GM23338 (cell line): ENCODE measurements around the gene SRP14. TPM values are rescaled to one million over a fixed set of nuclear protein-coding genes. Genes with fewer than 3 reads are reported as not detected.

Experiments used
- ATAC-seq: fragments of 200-7000 bp; cut with Tn5 transposase; 3 replicates; pipeline ENCODE4 v1.9.1; 2020
- DNase-seq: peaks from one replicate; pipeline ENCODE4 v3.0.0-alpha.2; 2015; ENCODE audit warnings: low spot score
- H2AFZ ChIP-seq: fragments of 200-600 bp; sonication (generic); 2 replicates; pipeline ENCODE4 v1.8.0; 2016; ENCODE audit warnings: antibody characterized with exemption, mild to moderate bottlenecking, moderate library complexity
- H3F3A ChIP-seq: fragments of 200-600 bp; sonication (generic); replicated peaks from 2 replicates; pipeline ENCODE4 v1.8.0; 2017; ENCODE audit warnings: antibody characterized with exemption, mixed run types, low read depth
- H3K27ac ChIP-seq: fragments of 200-600 bp; sonication (generic); 2 replicates; pipeline ENCODE4 v1.6.1; 2016; ENCODE audit warnings: low read depth
- H3K27me3 ChIP-seq: fragments of 200-600 bp; sonication (generic); 2 replicates; pipeline ENCODE4 v1.8.0; 2016; ENCODE audit warnings: mild to moderate bottlenecking, mixed run types, moderate library complexity; ENCODE audit not compliant: insufficient read depth
- H3K36me3 ChIP-seq: fragments of 200-600 bp; sonication (generic); 2 replicates; pipeline ENCODE4 v1.8.0; 2016; ENCODE audit warnings: mild to moderate bottlenecking; ENCODE audit not compliant: insufficient read depth
- H3K4me1 ChIP-seq: fragments of 200-600 bp; sonication (generic); 2 replicates; pipeline ENCODE4 v1.8.0; 2016; ENCODE audit warnings: mild to moderate bottlenecking, moderate library complexity; ENCODE audit not compliant: insufficient read depth
- H3K4me2 ChIP-seq: fragments of 200-600 bp; sonication (generic); 2 replicates; pipeline ENCODE4 v1.7.1; 2017; ENCODE audit warnings: mixed run types
- H3K4me3 ChIP-seq: fragments of 200-600 bp; sonication (generic); 2 replicates; pipeline ENCODE4 v1.6.1; 2016; ENCODE audit warnings: mixed run types
- H3K79me2 ChIP-seq: fragments of 200-600 bp; sonication (generic); replicated peaks from 2 replicates; pipeline ENCODE4 v1.8.0; 2017; ENCODE audit warnings: mild to moderate bottlenecking; ENCODE audit not compliant: insufficient read depth
- H3K9me2 ChIP-seq: fragments of 200-600 bp; sonication (generic); 2 replicates; pipeline ENCODE4 v1.8.0; 2017; ENCODE audit not compliant: insufficient read depth
- H4K20me1 ChIP-seq: fragments of 200-600 bp; sonication (generic); replicated peaks from 2 replicates; pipeline ENCODE4 v1.8.0; 2017; ENCODE audit warnings: mild to moderate bottlenecking; ENCODE audit not compliant: insufficient read depth
- H3K27ac Mint-ChIP-seq: 2 replicates; pipeline ENCODE4 v1.8.0; 2020; ENCODE audit warnings: inconsistent platforms, mild to moderate bottlenecking, moderate library complexity, mixed read lengths
- H3K27me3 Mint-ChIP-seq: 3 replicates; pipeline ENCODE4 v1.8.0; 2022; ENCODE audit warnings: low read depth, mild to moderate bottlenecking, moderate library complexity, mixed read lengths, inconsistent platforms; ENCODE audit not compliant: insufficient read depth, poor library complexity
- H3K36me3 Mint-ChIP-seq: 3 replicates; pipeline ENCODE4 v1.8.0; 2021; ENCODE audit warnings: low read depth, mild to moderate bottlenecking, inconsistent platforms, moderate library complexity, mixed read lengths
- H3K4me1 Mint-ChIP-seq: 3 replicates; pipeline ENCODE4 v1.8.0; 2020; ENCODE audit warnings: mild to moderate bottlenecking, inconsistent platforms, mixed read lengths
- H3K4me3 Mint-ChIP-seq: 3 replicates; pipeline ENCODE4 v1.8.0; 2021; ENCODE audit warnings: moderate library complexity, mild to moderate bottlenecking, inconsistent platforms, mixed read lengths
- H3K9me3 Mint-ChIP-seq: 3 replicates; pipeline ENCODE4 v1.8.0; 2020; ENCODE audit warnings: moderate library complexity, mild to moderate bottlenecking, inconsistent platforms, mixed read lengths
- CREB1 ChIP-seq: fragments of 250-450 bp; sonication (Bioruptor Pico); IDR thresholded peaks from 2 replicates; pipeline ENCODE4 v1.5.0; 2020; ENCODE audit warnings: low read depth, mild to moderate bottlenecking, moderate library complexity
- CTCF ChIP-seq, 2 experiments: fragments of 200-600 bp in 1 of 2; sonication (generic) in 1 of 2; conservative IDR thresholded peaks; 2 replicates each; pipeline versions ENCODE4 v1.5.1 to v1.6.1; 2016 to 2017; ENCODE audit warnings: antibody characterized with exemption in 2 of 2, low read depth in 2 of 2, mild to moderate bottlenecking in 2 of 2, moderate library complexity in 1 of 2
- ETS1 ChIP-seq: IDR thresholded peaks from 2 replicates; pipeline ENCODE4 v1.6.1; 2016; ENCODE audit warnings: antibody characterized with exemption
- EZH2 ChIP-seq: fragments of 200-600 bp; sonication (generic); IDR thresholded peaks from one replicate; pipeline ENCODE4 v1.8.0; 2017; ENCODE audit warnings: antibody characterized with exemption, mild to moderate bottlenecking, low read depth; ENCODE audit not compliant: unreplicated experiment
- EZH2phosphoT487 ChIP-seq: fragments of 200-600 bp; sonication (generic); IDR thresholded peaks from one replicate; pipeline ENCODE4 v1.8.1; 2018; ENCODE audit warnings: antibody characterized with exemption; ENCODE audit not compliant: unreplicated experiment
- JUNB ChIP-seq: IDR thresholded peaks from one replicate; pipeline ENCODE4 v1.6.1; 2016; ENCODE audit warnings: antibody characterized with exemption; ENCODE audit not compliant: unreplicated experiment
- NANOG ChIP-seq: IDR thresholded peaks from 2 replicates; pipeline ENCODE4 v1.6.1; 2016; ENCODE audit warnings: antibody characterized with exemption, borderline replicate concordance
- POLR2AphosphoS5 ChIP-seq: IDR thresholded peaks from 2 replicates; pipeline ENCODE4 v1.6.1; 2016; ENCODE audit warnings: antibody characterized with exemption, low read depth
- REST ChIP-seq: IDR thresholded peaks from one replicate; pipeline ENCODE4 v1.6.1; 2018; ENCODE audit warnings: antibody characterized with exemption; ENCODE audit not compliant: unreplicated experiment
- STAT1 ChIP-seq: IDR thresholded peaks from one replicate; pipeline ENCODE4 v1.6.1; 2016; ENCODE audit warnings: antibody characterized with exemption; ENCODE audit not compliant: unreplicated experiment
- ZNF114 ChIP-seq: fragments of 250-450 bp; sonication (Bioruptor Pico); IDR thresholded peaks from 2 replicates; pipeline ENCODE4 v1.5.0; 2020; ENCODE audit warnings: mild to moderate bottlenecking, moderate library complexity
- ZNF331 ChIP-seq: fragments of 250-450 bp; sonication (Bioruptor Pico); IDR thresholded peaks from 2 replicates; pipeline ENCODE4 v1.5.0; 2020; ENCODE audit warnings: low read depth, mild to moderate bottlenecking, moderate library complexity
- ZNF462 ChIP-seq: fragments of 250-450 bp; sonication (Bioruptor Pico); IDR thresholded peaks from 2 replicates; pipeline ENCODE4 v1.5.0; 2020; ENCODE audit warnings: mild to moderate bottlenecking, moderate library complexity
- polyA plus RNA-seq: library from polyadenylated mRNA; unstranded; fragments of >200 nt; fragmentation: Nextera tagmentation; extraction: Ambion mirVana; gene quantifications from 2 replicates; pipeline ENCODE4 v1.2.1, GENCODE V29; 2016
- total RNA-seq: library from RNA; depleted of rRNA; stranded (reverse); fragments of >200 nt; shearing (Covaris generic); gene quantifications from 2 replicates; pipeline ENCODE4 v1.2.3, GENCODE V29; 2014

SRP14 gene
- total and polyA plus RNA-seq, 2 experiments from 2014 or later = 249 to 1,412 TPM

GRCh38 chr15:40045572-40046217 lies 6.7 kb upstream of the SRP14 start:
- H3K36me3 ChIP-seq = no peaks in the 10 kb centered on the region
- H3F3A ChIP-seq = no peaks in the 10 kb centered on the region
- peaks cover 7% of the 10 kb centered on the region for H3K4me1 ChIP-seq
- DNase-seq (no peak), ATAC-seq (peak; percentile 60)
- no peak for TF ChIP-seq POLR2AphosphoS5
- TF ChIP-seq REST = no peak
- TF ChIP-seq NANOG = no peak
- no peak for TF ChIP-seq CTCF (conservative IDR thresholded peaks at IDR 0.05; ENCODE audit: low read depth in 2 of 2)
- TF ChIP-seq EZH2 = no peak
- TF ChIP-seq JUNB = no peak
- no peak for TF ChIP-seq EZH2phosphoT487
- TF ChIP-seq STAT1 = no peak
- no peak for TF ChIP-seq CREB1 (CRISPR knock-in tag)
- no peak for TF ChIP-seq ZNF114 (CRISPR knock-in tag)
- no peak for TF ChIP-seq ZNF462 (CRISPR knock-in tag)
- no peak for TF ChIP-seq ETS1
- TF ChIP-seq ZNF331 (CRISPR knock-in tag) = no peak
- H3K4me2 ChIP-seq = peak overlapping the region; percentile 75
- H4K20me1 ChIP-seq = no peaks in the 10 kb centered on the region
- no peak overlapping the region for H2AFZ ChIP-seq
- no peaks in the 10 kb centered on the region for H3K79me2 ChIP-seq
- no peaks in the 10 kb centered on the region; the same call in 2 of the 3 replicates for H3K36me3 Mint-ChIP-seq
- peaks cover 35% of the 10 kb centered on the region for H3K4me1 Mint-ChIP-seq
- no peaks in the 10 kb centered on the region; the same call in 2 of the 3 replicates for H3K9me3 Mint-ChIP-seq
- no peak overlapping the region for H3K27ac ChIP-seq
- H3K4me3 ChIP-seq = peak overlapping the region; percentile 48; the same call in 1 of the 2 replicates
- no peaks in the 10 kb centered on the region for H3K27me3 ChIP-seq
- H3K4me3 Mint-ChIP-seq = peak overlapping the region; percentile 61
- H3K27ac Mint-ChIP-seq = no peak overlapping the region
- H3K27me3 Mint-ChIP-seq = peaks cover 12% of the 10 kb centered on the region
- H3K9me2 ChIP-seq = no peaks in the 10 kb centered on the region
